ENCODE results near the gene CCHCR1.

DNA sequence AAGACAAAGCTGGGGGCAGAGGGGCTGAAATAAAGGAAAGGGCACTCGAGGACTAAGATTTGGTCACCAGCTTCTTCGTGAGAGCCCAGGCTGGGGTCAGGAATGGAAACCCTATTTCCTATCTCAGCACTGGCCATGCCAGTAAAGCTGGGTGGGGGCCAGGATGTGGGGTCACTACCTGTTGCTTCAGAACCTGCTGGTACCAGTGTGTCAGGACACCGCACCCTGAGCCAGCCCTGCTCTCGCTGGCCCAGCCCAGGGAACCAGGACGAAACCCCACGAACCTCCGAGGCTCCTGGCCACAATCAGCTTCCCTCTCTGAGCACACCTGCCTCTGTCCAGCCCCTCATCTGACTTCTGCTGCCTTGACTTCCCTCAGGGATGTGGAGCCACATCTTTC lies 39.4 kb downstream of the CCHCR1 start:
- TF ChIP-seq, protein P1, sequence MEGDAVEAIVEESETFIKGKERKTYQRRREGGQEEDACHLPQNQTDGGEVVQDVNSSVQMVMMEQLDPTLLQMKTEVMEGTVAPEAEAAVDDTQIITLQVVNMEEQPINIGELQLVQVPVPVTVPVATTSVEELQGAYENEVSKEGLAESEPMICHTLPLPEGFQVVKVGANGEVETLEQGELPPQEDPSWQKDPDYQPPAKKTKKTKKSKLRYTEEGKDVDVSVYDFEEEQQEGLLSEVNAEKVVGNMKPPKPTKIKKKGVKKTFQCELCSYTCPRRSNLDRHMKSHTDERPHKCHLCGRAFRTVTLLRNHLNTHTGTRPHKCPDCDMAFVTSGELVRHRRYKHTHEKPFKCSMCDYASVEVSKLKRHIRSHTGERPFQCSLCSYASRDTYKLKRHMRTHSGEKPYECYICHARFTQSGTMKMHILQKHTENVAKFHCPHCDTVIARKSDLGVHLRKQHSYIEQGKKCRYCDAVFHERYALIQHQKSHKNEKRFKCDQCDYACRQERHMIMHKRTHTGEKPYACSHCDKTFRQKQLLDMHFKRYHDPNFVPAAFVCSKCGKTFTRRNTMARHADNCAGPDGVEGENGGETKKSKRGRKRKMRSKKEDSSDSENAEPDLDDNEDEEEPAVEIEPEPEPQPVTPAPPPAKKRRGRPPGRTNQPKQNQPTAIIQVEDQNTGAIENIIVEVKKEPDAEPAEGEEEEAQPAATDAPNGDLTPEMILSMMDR (IDR thresholded peaks at IDR 0.05; ENCODE audit: low read depth, low read length): no peak
- no peak for TF ChIP-seq EZH2phosphoT487 (IDR thresholded peaks at IDR 0.05; ENCODE audit: low read depth)

All from OCI-LY3 (cell line).